Measurements from ENCODE around the gene SPTBN1. TPM values are rescaled to one million over a fixed set of nuclear protein-coding genes. Genes with fewer than 3 reads are reported as not detected.

Gene SPTBN1
- total RNA-seq, 4 donors from 2014 or later: 65.0 to 217 (median 85.3) TPM

DNA sequence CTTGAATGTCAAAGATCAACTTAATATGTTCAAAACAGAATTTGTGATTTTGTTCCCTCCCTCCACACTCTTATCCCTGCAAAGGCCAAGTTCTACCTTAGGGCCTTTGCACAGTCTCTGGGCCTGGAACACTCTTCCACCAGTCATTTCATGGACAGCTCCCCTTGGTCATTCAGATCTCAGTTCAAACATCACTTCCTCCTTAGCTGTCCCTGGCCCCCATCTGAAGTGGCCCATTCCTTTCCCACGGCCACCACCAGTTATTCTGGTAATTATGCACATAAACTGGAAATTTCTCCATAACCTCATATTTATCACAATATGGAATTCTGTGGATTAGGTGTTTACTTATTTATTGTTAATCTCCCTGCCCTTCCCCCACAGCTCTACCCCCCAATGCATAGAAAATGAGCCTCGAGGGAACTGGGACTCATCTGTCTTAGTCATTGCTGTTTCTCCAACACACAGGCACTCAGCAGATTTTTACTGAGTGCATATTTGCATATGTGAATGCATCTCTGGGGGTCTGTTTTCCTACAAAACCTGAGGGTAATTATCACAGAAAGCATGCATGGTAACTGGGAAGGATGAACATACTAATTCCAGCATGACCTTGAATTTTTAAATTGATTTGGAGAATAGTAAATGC is 35.5 kb upstream of the SPTBN1 start:
- Histone ChIP-seq H3K4me3 (no peak overlapping the region), H3K27me3 (peaks cover 0 to 8% (median 0%) of the 10 kb centered on the region in 4 donors), H3K27ac (peak overlapping the region in 1 of 4 donors; percentile 55), H3K9me3 (no peaks in the 10 kb centered on the region), H3K36me3 (no peaks in the 10 kb centered on the region), H3K4me1 (peaks cover 0 to 30% (median 0%) of the 10 kb centered on the region in 3 donors)
- WGBS, 2 donors: 54 to 64% methylated on average over 2 of the region's 2 CpGs
- TF ChIP-seq POLR2A (IDR thresholded peaks at IDR 0.05): no peak
- TF ChIP-seq, protein P1, sequence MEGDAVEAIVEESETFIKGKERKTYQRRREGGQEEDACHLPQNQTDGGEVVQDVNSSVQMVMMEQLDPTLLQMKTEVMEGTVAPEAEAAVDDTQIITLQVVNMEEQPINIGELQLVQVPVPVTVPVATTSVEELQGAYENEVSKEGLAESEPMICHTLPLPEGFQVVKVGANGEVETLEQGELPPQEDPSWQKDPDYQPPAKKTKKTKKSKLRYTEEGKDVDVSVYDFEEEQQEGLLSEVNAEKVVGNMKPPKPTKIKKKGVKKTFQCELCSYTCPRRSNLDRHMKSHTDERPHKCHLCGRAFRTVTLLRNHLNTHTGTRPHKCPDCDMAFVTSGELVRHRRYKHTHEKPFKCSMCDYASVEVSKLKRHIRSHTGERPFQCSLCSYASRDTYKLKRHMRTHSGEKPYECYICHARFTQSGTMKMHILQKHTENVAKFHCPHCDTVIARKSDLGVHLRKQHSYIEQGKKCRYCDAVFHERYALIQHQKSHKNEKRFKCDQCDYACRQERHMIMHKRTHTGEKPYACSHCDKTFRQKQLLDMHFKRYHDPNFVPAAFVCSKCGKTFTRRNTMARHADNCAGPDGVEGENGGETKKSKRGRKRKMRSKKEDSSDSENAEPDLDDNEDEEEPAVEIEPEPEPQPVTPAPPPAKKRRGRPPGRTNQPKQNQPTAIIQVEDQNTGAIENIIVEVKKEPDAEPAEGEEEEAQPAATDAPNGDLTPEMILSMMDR (IDR thresholded peaks at IDR 0.05): no peak
- intact Hi-C loops (cut with DNase I): no loop called here
- no peak for DNase-seq

DNA sequence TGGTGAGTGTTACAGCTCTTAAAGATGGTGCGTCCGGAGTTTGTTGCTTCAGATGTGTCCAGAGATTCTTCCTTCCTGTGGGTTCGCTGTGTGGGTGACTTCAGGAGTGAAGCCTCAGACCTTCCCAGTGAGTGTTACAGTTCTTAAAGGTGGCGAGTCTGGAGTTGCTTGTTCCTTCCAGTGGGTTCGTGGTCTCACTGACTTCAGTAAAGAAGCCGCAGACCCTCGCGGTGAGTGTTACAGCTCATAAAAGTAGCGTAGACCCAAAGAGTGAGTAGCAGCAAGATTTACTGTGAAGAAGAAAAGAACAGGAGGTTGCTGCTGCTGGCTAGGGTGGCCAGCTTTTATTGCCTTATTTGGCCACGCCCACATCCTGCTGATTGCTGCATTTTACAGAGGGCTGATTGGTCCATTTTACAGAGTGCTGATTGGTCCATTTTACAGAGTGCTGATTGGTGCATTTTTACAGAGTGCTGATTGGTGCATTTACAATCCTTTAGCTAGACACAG is 34.0 kb upstream of the SPTBN1 start:
- intact Hi-C loops (cut with DNase I): no loop called here
- TF ChIP-seq, protein P1 (IDR thresholded peaks at IDR 0.05): no peak
- no peak for TF ChIP-seq POLR2A (IDR thresholded peaks at IDR 0.05)

DNA sequence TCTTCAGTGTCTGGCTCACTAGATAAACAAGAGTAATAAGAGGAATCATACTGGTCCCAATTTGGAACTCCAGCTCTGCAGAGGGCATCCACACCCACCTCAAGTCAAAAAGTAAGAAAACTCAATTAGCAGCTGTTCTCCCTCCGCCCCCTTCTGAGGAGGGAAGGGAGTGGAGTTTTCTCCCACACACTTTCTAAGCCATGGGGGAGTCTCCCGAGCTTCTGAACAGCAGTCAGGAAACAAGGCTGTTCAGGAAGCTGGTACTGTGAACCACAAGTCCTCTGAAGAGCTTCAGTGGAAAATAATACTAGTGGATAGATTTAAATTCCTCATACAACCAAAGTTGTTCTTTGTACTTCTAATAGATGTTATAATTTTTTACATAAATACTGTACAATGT is 32.9 kb upstream of the SPTBN1 start:
- Histone ChIP-seq H3K27ac (no peak overlapping the region), H3K4me1 (peaks cover 0 to 12% (median 0%) of the 10 kb centered on the region in 3 donors), H3K27me3 (peaks cover 0 to 8% (median 0%) of the 10 kb centered on the region in 4 donors), H3K4me3 (no peak overlapping the region), H3K9me3 (no peaks in the 10 kb centered on the region), H3K36me3 (no peaks in the 10 kb centered on the region)
- whole genome bisulfite sequencing, 2 donors: 67% methylated on average over 2 of the region's 2 CpGs; no CpG with 5 or more reads in 1 of the 2 donors
- intact Hi-C loops (cut with DNase I): no loop called here
- TF ChIP-seq POLR2A (IDR thresholded peaks at IDR 0.05): no peak
- TF ChIP-seq, protein P1 (IDR thresholded peaks at IDR 0.05): no peak
- DNase-seq: no peak

More for the DNA sequence above, 34.0 kb upstream of the SPTBN1 start:
- H3K4me3 ChIP-seq: no peak overlapping the region
- 74 to 77% methylated on average over 10 of the region's 10 CpGs for WGBS, 2 donors
- no peaks in the 10 kb centered on the region for H3K36me3 ChIP-seq
- no peak for DNase-seq
- peaks cover 0 to 16% (median 0%) of the 10 kb centered on the region in 3 donors for H3K4me1 ChIP-seq
- H3K27ac ChIP-seq: no peak overlapping the region
- H3K9me3 ChIP-seq: no peaks in the 10 kb centered on the region
- H3K27me3 ChIP-seq: peaks cover 0 to 8% (median 0%) of the 10 kb centered on the region in 4 donors

DNA sequence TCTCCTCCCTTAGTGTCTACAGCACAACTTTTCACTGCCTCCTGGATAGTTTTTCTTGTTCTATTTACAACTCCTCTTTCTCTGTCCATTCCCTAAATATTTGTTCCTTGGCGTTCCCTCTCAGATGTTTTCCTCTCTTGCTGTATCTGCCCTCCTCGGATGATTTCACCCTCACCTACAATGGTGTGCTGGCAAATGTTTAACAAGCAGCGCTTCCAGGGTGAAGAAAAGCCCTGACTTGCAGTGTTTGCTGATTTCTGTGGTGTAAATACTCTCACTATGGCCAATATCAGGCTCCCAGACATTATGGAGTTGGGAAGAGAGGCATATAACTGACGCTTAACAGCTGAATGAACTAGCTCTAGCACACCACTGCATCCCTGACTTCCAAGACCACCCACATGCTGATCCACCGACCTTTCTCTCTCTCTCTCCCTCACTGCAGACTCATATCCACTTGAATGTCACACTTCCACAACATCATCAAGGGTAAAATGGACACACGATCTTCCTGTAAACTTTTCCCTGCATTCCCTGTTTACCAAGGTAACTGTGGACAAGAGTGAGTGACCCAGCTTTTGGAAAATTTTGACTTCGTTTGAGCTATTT is 31.5 kb upstream of the SPTBN1 start:
- TF ChIP-seq POLR2A (IDR thresholded peaks at IDR 0.05): no peak
- TF ChIP-seq, protein P1 (IDR thresholded peaks at IDR 0.05): no peak
- intact Hi-C loops (cut with DNase I): no loop called here
- H3K27ac ChIP-seq: no peak overlapping the region
- 70 to 79% methylated on average over 7 of the region's 7 CpGs for WGBS, 2 donors
- DNase-seq: no peak
- H3K9me3 ChIP-seq: no peaks in the 10 kb centered on the region
- no peaks in the 10 kb centered on the region for H3K36me3 ChIP-seq
- H3K27me3 ChIP-seq: peaks cover 0 to 8% (median 0%) of the 10 kb centered on the region in 4 donors
- no peak overlapping the region for H3K4me3 ChIP-seq
- H3K4me1 ChIP-seq: peaks cover 0 to 24% (median 0%) of the 10 kb centered on the region in 3 donors
